Activated CD4-positive, alpha-beta T cell treated with anti-CD3 and anti-CD28 coated beads, Interleukin-2, amount 50 U/mL, for 24 hours (primary cell): Measurements from ENCODE around the gene AMBP.
"Not testable (repeated sequence)": the region's sequence is repeated elsewhere in the genome, so short reads cannot be mapped to it uniquely, and the experiment has no call there.

ENCODE experiments used
- DNase-seq, 2 donors: peaks; one replicate each; pipeline ENCODE4 v3.0.0-alpha.2; 2020; ENCODE audit warnings: low read depth in 1 of 2, low spot score in 1 of 2

The AMBP gene

DNA sequence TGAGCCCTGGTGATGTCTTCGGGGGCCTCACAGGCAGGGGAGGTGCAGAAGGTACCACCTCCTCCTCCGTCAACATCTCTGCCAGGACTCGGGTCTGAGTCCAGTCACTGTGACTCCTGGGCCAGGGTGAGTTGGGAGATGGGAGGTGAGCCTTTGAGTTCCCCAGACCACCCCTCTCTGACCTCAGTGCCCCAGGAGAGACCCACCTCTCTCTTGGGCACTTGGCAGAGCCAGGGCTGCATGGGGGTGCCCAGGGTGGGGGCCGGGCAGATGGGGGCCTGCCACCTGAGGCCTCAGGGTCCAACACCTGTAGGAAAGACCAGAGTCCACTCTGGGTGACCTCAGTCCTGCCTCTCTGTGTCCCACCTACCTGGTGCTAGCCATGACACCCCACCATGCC, 14.2 kb upstream of the AMBP start:
- DNase-seq = no peak

DNA sequence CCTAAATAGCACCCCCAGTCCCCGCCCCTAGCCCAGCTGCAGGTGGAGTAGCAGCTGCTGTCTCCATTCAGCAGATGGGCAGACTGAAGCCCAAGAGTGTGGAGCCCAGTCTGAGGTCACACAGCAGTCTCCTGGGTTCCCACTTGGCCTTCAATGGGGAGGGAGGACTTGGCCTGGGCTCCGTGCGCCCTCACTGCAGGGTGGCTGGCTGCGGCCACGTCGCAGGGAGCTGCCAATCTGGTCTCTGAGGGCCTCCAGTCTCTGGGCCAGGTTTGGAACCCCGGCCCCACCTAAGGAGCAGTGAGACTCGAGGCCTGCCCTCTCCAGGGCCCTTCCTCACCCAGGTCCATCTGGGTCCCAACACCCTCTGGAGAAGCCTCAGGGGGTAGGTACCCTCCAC, 13.6 kb upstream of the AMBP start:
- no peak for DNase-seq

DNA sequence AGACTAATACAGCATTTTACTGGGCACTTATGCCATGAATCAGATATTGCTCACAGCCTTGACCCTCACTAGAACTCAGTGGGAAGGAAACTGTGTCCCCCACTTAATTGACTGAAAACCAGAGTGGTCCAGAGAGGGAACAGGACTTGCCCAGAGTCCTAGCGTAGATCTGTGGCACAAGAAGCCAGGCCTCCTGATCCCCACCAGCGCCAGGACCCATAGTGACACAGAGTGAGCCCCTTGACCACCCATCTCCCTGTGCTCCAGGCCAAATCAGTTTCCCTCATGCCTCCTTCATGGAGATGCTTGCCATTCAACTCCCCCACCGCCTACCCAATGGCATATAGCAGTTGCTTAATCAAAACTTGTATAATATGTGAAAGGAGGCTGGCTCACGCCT, 12.7 kb upstream of the AMBP start:
- DNase-seq = no peak

DNA sequence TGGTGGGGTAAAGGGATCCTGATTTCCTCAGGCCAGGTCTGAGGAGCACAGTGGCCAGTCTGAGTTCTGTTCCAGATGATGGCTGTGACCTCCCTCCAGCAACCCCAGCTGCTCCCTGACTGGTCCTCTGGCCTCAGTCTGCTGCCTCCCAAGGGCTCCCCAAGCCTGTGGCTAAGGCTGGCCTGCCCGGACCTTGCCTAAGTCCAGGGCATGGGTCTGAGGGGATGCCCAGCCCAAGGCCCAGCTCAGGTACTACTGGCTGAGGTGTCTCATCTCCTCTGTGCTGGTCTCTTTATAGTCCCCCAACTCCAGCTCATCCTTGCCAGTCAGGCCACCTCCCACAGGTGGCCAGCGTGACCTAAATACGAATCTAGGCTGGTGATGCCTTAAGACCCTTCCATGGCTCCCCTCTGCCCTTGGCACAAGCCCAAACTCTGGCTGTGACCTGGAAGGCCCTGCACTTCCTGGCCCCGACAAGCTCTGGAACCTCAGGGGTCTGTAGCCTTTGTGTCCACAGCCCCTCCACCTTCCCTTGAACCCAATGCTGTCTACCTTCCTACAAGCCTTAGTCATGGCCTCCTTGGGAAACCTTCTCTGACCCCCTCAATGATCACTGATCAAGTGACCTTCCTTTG, 11.2 kb upstream of the AMBP start:
- DNase-seq = no peak

DNA sequence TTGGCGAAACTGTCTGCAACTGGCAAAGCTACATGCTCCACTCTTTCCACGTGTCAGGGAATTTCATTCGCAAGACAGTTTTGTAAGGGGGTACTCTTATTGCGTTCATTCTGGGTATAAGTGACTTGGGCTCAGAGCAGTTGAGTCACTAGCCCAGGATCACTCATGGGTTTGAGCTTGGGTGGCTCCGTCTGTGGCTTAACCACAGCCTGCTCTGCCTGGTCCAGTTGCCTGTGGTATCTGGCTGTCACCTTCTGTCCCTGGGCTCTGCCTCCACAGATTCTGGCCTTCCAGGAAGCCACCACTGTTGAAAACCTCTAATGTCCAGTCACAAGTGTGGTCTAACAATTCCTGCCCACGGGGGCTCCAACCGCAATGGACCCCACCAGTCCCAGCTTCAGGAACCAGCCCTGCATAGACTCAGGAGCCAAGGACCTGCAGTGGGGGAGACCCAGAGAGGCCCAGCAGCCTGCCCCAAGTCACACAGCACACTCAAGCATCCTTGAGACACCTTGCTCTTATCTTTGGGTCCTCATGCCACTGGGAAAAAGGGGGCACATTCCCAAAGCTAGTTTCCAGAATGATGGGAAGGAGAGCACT, 10.6 kb upstream of the AMBP start:
- no peak for DNase-seq

DNA sequence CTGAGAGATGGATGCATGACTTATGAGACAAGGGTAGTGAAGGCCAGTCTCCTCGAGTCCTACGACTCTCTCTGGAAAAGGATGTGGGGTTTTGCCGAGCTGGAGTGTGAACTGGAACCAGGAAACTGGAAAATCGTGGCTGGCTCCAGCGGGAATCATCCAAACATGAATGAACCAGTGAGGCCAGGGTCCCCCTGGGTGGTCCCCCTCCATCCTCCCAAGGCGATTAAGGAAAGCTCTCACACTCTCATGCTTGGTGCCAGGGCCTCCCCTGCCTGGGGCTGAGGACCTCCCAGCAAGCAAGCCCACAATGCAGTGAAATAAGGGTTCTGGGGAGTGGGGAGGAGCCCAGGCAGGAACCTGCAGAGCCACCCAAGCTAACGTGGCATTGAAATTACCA, 9.6 kb upstream of the AMBP start:
- DNase-seq = no peak

DNA sequence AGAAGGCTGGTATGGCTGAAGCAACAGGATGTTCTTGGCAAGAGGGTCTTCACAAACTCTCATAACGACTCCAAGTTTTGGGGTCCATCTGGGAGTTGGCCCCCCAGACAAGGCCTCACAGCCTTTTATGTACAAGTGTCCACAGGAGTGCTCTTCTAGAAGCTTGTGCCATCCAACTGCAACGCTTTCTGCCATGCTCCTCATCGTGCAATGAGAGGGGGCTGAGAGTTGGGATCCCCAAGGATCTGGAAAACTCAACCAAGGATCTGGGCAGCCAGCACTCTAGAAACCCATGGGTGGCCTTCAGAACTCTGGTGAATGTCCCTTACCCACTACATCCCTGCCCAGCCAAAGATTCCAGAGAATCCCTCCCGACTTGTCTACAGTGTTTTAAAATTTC, 8.5 kb upstream of the AMBP start:
- DNase-seq = no peak

DNA sequence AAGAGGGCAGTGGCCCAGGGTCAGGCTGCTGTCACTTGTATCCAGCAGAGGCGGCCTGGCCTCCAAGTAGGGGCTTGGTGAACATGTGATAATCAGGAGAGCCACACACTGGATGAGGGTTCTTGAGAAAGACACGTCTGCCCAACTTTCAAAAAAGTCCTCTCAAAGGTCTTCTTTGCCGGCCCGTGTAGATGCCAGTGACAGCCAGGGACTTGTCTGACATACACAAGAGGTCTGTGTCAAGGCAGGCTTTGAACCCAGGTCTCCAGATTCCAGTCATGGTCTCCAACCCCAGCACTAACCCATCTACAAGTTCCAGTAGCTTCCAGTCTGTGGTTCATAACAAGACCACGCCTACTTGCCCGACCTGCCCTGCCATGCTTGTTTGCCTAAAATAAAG, 7.9 kb upstream of the AMBP start:
- DNase-seq = no peak

DNA sequence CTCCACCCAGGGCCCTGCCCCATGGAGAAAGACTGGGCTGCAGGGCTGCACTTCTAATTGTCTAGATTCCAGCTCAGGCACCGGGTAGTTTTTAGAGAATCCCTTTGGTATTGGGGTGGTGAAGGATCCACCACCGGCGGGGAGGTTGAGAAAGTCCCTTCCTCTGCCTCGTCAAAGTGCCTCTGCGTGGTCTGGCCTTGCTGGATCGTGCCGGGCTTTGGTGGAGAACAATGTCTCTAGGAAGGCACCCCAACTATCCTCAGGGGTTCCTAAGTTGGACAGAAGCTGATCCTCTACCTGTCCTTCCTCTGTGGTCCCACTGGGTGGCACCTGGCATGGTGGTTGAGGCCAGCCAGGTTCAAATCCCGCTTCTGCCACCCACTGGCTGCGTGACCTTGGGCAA, 7.3 kb upstream of the AMBP start:
- DNase-seq = no peak

DNA sequence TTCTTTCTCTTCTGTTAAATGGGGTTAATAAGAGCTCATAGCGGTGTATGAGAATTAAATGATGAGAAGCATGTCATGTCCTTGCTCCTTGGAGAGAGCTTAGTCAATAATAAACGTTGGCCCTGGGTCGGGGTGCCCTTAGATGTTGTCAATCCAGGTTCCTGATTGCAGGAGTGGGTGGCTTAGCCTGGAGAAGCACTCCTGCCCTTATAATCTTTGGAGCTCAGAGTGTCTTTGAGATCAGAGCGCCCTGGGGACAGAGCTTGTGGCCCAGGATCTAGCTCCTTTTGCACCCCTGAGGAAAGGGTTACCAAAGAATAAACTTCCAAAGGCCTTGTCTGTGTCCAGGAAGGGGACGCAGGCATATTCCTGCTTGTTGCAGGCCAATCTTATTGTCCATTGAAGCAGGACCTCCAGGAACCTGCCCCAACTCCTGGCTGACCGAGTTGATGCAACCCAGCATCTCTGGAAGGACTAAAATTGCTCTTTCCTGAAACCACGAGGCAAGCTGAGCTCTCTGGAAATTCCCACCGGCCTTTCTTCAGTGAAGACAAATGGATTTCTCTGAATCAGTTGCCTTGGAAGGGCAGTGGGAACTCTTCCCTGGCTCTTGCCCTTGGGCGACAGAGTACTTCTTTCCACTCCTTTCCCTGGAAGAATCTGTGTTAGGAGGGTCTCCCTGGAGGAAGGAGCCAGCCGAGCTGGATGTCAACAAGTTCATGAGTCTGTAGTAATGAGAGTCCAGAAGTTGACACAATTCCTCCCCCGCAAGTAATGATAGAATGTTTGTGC, 6.4 kb upstream of the AMBP start:
- DNase-seq = no peak

DNA sequence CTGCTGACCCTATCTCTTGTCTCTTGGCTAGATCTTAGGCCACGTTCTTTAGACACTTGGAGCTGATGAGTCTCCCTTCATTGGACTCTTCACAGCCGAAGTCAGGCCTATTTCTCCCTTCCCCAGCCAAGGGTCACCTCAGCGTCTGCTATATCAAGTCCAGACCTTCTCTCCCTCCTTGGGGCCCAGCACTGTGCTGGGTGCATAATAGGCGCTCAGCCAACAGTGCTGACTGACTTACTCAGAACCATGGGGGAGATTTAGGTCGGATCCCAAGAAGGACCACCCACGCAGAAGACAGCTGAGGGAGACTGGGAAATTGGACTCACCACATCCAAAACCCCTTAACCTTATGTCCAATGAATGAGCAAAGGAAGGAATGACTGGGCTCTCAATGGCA, 5.6 kb upstream of the AMBP start:
- DNase-seq = no peak

DNA sequence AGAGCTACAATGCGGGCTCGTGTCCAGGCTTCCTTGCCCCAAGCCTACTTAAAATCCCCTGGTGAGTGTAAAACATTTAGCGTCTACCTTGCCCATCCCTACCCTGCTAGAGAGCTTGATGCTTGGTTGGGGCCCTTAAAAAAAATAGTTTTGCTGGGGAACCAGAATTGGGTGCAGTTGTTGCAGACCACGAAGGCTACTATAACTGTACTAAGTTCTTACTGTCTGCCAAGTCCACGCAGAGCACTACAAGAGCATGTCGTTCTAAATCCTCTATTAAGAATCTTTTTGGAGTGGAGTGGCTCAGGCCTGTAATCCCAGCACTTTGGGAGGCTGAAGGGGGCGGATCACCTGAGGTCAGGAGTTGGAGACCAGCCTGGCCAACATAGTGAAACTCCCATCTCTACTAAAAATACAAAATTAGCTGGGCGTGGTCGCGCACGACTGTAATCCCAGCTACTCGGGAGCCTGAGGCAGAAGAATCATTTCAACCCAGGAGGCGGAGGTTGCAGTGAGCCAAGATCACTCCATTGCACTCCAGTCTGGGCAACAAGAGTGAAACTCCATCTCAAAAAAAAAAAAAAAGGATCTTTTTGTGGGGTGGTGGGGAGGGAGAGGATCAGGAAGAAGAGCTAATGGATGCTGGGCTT, 4.8 kb upstream of the AMBP start:
- not testable (repeated sequence) for DNase-seq

DNA sequence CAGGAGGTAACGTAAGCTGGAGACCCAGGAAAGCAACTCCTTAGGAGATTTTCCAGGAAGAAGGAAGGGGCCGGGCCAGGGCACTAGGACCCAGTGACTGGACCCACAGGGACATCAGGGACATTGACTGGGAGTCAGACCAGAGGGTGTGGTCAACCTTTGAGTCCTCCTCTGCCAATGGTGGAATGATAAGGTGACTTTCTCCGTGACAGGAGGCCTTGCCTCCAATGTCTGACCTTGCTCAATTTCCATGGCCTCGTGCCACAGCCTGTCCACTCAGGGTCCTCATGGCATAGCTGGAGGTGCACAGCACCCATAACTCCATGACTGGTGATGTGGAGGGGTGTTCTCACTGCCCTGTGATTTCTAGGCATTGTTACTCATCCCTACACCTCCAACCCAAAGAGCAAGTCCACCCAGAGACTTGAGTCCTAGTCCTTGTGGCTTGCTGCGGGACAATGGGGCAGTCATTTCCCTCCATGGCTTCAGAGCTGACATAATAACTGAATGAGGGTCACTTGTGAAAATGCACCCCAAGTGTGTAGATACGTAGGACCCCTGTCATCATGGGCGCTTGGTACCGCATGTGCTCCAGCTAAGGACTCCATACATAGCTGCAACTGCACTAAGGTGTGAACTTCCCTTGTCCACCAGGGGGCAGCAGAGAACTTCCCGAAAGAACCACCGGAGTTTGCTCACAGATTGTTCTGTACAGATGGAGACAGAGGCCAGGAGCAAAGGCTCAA, 4.1 kb upstream of the AMBP start:
- peak; percentile 57 to 83 for DNase-seq

DNA sequence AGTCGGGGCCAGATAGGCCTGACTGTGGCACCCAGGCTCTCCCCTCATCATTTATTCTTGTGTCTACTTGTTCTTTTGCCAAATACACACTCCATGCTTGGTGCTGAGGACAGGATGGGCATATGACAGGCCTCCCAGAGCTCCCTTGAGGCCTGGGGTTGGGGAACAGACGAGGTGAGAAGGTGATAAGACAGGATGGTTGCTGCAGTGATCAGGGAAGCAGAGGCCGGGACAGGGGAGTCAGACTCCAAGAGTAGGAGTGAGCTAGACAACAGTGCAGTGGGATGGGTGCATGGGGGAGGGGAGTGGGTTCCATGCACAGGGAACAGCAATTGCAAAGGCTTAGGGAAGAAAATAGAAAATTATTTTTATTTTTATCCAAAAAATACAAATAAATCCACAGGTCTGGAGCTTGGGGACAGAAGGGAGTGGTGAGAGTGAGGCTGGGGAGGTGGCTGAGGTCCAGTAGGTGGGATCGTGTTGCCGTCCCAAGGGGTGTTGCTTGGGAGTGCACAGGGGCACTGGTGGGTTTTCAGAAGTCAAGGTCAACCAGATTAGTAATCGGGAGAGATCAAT, 3.4 kb upstream of the AMBP start:
- DNase-seq = no peak

DNA sequence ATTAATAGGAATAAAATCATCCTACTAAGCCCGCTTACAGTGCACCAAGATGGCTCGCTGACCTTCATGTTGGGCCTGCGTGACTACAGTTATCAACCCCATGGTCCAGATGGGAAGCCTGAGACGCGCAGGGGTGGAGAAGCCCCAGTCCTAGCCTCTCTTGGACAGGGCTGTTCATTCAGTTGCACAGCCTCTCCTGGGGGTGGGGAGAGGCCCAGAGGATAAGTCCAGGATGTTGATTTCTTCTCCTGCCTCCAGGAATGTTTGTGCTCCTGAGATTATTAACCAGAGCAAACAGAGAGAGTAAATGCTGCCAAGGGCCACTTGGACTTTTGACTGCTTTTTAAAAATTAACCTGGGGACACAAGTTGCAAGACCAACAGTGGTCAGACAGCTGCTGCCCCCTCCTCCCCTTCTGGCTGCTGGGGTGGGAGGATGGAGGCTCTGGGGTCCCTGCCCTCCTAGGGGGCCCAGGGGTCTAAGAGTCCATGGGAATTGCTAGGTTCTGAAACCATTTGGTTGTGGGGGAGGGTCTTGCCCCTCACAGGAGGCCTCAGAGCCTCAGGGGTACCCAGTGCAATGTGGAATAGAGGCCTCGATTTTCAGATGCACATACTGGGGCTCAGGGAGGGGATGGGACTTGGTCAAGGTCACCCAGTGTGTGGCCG, 2.8 kb upstream of the AMBP start:
- no peak for DNase-seq

DNA sequence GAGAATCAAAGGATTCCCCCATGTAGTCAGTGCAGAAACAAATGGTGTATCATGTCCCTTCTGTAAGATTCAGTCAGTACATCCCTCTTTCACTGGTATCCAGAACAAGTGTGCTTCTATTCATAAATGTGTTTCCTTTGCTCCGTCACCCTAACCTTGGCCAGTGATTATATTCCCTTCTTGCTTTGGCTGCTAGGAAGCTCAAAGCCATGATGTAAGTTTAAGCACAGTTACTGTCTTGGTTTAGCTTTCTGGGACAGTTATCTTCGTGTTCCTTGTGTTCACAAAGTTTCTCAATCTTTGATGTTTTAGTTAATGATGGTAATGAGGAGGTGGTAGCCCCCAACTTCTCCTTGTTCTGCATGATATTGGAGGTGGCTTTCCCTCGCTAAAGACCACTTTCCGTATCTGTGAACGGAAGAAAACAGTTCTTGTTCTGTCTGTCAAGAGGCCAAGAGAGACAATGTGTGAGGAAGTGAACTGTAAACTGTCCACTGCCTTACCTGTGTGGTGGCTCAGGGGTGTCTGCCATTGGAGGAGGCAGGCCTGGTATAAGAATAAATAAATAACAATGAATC, 2.2 kb upstream of the AMBP start:
- DNase-seq = no peak

DNA sequence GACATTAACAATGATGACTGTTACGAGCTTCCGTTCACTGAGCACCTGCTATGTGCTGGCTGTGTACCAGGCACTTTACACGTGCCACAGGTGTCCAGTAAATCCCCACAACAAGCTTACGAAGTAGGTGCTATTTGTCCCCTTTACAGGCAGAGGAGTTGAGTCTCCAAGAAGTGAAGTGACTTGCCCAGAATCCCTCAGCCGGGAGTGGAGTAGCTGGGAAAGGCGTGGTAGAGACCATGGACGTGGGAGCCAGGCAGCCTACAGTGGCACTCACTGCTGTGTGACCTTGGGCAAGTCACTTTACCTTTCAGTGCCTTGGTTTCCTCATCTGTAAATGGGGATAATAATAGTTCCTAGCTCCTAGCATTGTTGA, 669 bp upstream of the AMBP start:
- DNase-seq = no peak

DNA sequence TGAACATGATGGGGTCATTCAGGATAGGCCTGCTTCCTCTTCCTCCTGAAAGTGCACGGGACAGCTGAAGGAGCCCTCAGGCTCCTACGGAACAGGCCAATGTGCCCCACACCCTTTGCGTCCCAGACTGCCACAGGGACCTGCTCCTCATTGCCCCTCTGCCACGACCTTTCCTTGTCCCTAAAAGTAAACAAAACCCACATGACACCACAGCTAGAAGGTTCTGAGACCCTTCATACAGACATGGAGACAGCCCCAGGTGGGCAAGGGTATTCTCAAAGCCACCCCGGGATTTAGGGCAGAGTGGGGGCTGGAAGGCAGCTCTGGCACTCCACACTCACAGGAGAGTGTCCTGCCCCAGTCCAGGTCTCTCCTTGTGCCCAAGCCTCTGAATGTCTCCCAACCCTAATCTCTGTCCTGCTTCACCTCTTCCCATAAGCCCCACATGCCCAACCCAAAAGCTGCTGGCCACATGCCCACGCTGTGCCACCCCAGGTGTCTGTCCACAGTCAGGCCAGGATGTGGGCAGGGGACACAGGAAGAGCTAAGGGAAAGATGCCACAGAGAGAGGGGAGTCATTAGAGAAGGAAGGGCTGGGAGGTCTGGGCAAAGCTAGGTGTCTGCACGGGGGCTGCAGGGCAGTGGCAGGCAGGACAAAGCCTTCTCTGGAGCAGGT, 800 bp downstream of the AMBP start:
- DNase-seq = no peak

DNA sequence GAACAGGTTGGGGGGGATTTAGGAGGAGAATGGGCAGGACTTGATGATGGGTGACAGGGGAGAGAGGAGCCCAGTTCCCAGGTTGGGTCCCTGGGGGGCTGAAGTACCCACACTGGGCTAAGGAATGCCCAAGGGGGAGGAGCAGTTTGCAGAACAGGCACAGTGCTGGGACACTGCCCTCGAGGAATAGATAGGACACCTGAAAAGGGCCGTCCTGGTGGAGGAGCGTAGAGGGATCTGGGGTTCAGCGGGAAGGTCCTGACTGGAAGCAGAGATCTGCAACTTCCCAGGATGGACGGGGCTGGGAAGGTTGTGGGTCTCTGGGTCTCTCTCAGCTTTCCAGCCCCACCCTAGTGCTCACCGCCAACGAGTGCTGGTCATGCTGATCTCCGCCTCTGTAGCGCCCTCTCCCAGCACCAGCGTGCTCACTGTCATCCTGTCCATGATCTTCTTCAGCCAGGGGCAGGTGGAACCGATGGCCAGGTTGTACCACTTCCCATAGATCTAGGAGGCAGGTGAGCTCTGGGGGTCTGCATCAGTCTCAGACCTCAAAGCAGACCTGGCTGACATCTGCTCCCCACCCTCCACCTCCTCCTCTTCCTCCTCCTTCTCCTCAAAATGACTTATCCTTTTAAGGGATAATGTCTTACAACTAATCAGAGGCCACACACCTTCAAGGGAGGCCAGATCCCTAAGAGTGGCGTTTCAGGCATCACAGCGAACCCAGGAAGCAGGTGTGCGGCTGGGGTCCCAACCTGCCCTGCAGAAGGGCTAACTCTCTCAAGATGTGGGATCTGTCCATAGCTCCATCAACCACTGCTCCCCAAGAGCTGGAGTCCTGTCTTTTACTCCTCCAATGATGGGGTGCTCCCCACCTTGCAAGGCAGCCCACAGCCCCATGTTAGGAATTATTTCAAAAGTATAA, 1.6 kb downstream of the AMBP start:
- DNase-seq = no peak
